ENCODE measurements around the gene SLC18A3. TPM values are rescaled to one million over a fixed set of nuclear protein-coding genes. Genes with fewer than 3 reads are reported as not detected.

SLC18A3 gene
- total and polyA plus RNA-seq, 3 donors from 2014 or later = not detected

DNA sequence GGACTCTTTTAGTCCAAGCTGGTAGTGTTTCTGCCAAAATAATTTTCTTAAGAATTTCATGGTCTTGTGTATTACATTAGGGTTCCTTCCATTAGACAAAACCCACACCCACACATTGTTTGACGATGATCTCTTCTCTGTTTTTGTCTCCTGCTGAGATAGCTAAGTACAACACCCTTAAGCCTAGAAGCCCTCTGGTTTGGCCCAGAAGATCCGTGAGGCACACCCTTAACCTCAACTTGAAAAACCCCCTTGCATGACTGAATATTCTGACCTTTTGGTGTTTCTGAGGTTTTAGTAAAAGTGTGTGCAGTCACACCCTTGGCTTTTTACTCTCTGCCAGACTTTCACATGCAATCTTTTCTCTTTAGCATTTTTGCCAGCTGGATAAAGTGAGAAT lies 41.9 kb upstream of the SLC18A3 start:
- Histone ChIP-seq H3K4me3 (no peak overlapping the region), H3K27me3 (no peaks in the 10 kb centered on the region), H3K9me3 (no peaks in the 10 kb centered on the region), H3K27ac (no peak overlapping the region), H3K4me1 (no peaks in the 10 kb centered on the region), H3K36me3 (ENCODE audit: low read depth, missing control alignments) (no peaks in the 10 kb centered on the region)
- TF ChIP-seq POLR2A (IDR thresholded peaks at IDR 0.05) = no peak
- TF ChIP-seq, protein P1, sequence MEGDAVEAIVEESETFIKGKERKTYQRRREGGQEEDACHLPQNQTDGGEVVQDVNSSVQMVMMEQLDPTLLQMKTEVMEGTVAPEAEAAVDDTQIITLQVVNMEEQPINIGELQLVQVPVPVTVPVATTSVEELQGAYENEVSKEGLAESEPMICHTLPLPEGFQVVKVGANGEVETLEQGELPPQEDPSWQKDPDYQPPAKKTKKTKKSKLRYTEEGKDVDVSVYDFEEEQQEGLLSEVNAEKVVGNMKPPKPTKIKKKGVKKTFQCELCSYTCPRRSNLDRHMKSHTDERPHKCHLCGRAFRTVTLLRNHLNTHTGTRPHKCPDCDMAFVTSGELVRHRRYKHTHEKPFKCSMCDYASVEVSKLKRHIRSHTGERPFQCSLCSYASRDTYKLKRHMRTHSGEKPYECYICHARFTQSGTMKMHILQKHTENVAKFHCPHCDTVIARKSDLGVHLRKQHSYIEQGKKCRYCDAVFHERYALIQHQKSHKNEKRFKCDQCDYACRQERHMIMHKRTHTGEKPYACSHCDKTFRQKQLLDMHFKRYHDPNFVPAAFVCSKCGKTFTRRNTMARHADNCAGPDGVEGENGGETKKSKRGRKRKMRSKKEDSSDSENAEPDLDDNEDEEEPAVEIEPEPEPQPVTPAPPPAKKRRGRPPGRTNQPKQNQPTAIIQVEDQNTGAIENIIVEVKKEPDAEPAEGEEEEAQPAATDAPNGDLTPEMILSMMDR (IDR thresholded peaks at IDR 0.05) = no peak
- intact Hi-C loops (cut with DNase I; ENCODE audit: low total_unique reads) = no loop called here
- DNase-seq = no peak
- WGBS, 2 donors = 64 to 75% methylated on average over 2 of the region's 2 CpGs

DNA sequence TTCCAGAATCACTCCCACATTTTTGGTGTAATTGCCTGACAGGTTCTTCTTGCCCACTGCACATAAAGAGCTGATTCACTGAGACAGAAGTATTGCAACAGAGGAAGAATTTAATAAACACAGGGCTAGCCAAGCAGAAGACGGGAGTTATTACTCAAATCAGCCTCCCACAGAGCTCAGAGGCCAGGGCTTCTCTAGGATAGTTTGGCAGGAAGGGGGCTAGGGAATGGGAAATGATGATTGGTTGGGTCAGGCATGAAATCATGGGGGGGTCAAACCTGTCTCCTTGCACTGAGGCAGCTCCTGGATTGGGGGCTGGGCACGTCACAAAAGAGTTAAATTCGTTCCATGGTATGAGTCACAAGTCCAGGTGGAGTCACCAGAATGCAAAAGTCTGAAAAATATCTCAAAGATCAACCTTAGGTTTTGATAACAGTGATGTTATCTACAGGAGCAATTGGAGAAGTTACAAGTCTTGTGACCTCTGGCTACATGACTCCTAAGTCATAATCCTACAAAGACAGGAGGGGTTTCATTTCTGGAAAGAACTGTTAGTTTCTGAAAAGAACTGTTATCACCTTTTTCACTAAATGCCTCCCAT lies 41.0 kb upstream of the SLC18A3 start:
- TF ChIP-seq, protein P1 (IDR thresholded peaks at IDR 0.05) = no peak
- no peak for TF ChIP-seq POLR2A (IDR thresholded peaks at IDR 0.05)
- Histone ChIP-seq H3K4me3 (no peak overlapping the region), H3K27me3 (no peaks in the 10 kb centered on the region), H3K4me1 (no peaks in the 10 kb centered on the region), H3K9me3 (no peaks in the 10 kb centered on the region), H3K36me3 (ENCODE audit: low read depth, missing control alignments) (no peaks in the 10 kb centered on the region), H3K27ac (no peak overlapping the region)
- DNase-seq = no peak
- WGBS, 2 donors = 58 to 72% methylated on average over 3 of the region's 3 CpGs
- intact Hi-C loops (cut with DNase I; ENCODE audit: low total_unique reads) = no loop called here

DNA sequence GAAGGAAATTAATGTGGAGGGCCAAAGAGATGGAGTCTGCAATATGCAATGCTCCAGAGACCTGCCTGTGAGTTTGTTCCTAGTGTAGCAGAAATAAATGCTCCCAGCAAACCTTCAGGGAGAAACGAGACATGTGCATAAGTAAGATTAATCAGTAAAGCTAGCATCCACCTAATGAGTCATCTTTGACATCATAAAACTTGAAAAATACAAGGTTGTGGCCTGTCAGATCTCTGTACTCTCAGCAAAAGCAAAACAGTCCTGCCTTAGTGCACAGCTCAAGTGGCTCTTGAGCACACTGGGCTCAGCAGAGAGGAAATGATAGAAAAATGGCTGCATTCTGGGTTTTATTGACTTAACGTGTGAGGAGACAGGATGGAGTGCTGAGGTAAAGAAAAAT lies 38.7 kb upstream of the SLC18A3 start:
- TF ChIP-seq, protein P1 (IDR thresholded peaks at IDR 0.05) = no peak
- no peak for TF ChIP-seq POLR2A (IDR thresholded peaks at IDR 0.05)
- intact Hi-C loops (cut with DNase I; ENCODE audit: low total_unique reads) = no loop called here
- no peaks in the 10 kb centered on the region for H3K4me1 ChIP-seq
- DNase-seq = no peak
- H3K27ac ChIP-seq = no peak overlapping the region
- no peaks in the 10 kb centered on the region for H3K9me3 ChIP-seq
- WGBS, 2 donors = 53 to 62% methylated on average over 2 of the region's 2 CpGs
- no peak overlapping the region for H3K4me3 ChIP-seq
- H3K27me3 ChIP-seq = no peaks in the 10 kb centered on the region
- no peaks in the 10 kb centered on the region for H3K36me3 ChIP-seq (ENCODE audit: low read depth, missing control alignments)

DNA sequence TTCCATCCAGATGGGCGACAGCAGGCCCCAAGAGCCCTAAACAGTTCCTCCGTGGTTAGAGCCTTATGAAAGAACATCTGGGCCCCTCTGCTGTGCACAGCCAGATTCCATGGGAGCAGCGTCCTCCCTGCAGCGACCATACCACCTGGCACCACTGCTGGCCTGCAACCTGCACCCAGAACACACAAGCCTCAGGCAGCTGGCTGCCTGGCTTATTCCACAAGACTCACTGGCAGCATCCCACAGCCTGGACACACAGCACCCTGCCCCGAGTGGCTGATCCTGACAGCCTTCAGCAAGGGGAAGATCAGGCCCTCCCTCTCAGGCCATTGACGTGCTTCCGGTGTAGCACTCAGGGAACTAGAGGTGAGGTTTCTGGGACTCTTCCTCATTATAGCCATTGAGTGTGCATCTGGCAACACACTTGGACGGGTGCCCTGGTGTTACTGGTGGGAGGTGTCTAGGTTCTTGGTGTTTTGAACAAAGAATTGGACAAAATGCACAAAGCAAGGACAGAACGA lies 37.5 kb upstream of the SLC18A3 start:
- no peak for DNase-seq
- TF ChIP-seq, protein P1 (IDR thresholded peaks at IDR 0.05) = no peak
- TF ChIP-seq POLR2A (IDR thresholded peaks at IDR 0.05) = no peak
- no peak overlapping the region for H3K27ac ChIP-seq
- no peaks in the 10 kb centered on the region for H3K36me3 ChIP-seq (ENCODE audit: low read depth, missing control alignments)
- 59 to 69% methylated on average over 6 to 9 of the region's 9 CpGs for WGBS, 2 donors
- H3K4me3 ChIP-seq = no peak overlapping the region
- H3K9me3 ChIP-seq = no peaks in the 10 kb centered on the region
- intact Hi-C loops (cut with DNase I; ENCODE audit: low total_unique reads) = no loop called here
- H3K27me3 ChIP-seq = no peaks in the 10 kb centered on the region
- no peaks in the 10 kb centered on the region for H3K4me1 ChIP-seq

DNA sequence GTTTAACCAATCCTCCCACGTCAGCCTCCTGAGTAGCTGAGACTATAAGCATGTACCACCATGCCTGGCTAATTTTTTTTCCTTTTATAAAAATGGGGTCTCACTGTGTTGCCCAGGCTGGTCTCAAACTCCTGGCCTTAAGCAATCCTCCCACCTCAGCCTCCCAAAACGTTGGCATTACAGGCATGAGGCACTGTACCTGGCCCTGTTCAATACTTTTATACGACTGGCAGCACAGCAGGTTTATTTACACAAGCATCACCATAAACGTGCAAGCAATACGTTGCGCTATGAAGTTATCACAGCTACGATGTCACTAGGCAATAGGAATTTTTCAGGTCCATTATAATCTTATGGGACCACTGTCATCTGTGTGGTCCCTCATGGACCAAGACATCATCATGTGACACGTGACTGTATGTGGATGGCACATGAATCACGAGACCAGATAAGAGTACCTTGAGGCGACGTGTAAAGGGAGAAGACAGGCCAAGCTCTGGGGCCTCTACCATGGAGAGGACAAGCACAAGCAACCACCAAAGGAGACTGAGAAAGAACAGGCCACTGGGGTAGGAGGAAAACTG lies 34.5 kb upstream of the SLC18A3 start:
- H3K27ac ChIP-seq = no peak overlapping the region
- H3K36me3 ChIP-seq (ENCODE audit: low read depth, missing control alignments) = no peaks in the 10 kb centered on the region
- no peaks in the 10 kb centered on the region for H3K27me3 ChIP-seq
- no peak for DNase-seq
- TF ChIP-seq, protein P1 (IDR thresholded peaks at IDR 0.05) = no peak
- no peak for TF ChIP-seq POLR2A (IDR thresholded peaks at IDR 0.05)
- intact Hi-C loops (cut with DNase I; ENCODE audit: low total_unique reads) = no loop called here
- 84 to 85% methylated on average over 11 of the region's 11 CpGs for WGBS, 2 donors
- no peaks in the 10 kb centered on the region for H3K4me1 ChIP-seq
- no peaks in the 10 kb centered on the region for H3K9me3 ChIP-seq
- no peak overlapping the region for H3K4me3 ChIP-seq

Measured in testis (tissue), 3 donors.